Femur (tissue), 1 donor: Measurements from ENCODE around the gene TRMT5.

Experiments used
- DNase-seq: peaks from one replicate; pipeline ENCODE4 v3.0.0-alpha.2; 2017

Gene TRMT5

DNA sequence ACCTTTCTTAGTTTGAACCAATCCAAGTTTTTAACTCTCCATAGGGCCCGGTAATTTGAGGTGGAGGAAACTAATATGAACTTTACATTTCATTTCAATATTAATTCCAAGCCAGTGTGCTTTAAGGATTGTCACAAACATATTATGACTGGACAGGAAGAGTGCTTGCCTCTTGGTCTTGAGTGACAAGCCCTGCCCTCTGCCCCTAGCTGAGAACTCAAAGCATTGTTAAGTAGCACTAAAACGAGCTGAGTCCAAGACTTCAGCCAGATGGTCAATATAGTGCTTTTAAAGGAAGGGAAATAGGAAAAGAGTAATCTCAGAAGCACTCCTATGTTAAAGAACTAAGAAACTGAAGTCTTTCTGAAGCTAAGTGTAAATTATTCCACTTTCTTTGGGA is 17.1 kb downstream of the TRMT5 start:
- DNase-seq, result no peak

DNA sequence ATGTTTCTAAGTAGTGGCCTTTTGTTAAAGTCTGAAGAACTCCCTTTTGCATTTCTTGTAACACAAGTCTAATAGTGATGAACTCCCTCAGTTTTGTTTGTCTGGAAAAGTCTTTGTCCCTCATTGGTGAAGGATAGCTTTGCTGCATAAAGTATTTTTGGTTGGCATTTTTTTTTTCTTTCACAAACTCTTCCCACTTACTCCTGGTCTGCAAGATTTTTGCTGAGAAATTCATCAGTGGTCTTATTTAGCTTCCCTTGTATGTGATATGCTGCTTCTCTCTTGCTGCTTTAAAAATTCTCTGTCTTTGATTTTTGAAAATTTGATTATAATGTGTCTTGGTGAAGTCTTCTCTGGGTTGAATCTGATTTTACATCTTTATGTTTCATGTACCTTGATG is 22.7 kb downstream of the TRMT5 start:
- DNase-seq, result no peak

DNA sequence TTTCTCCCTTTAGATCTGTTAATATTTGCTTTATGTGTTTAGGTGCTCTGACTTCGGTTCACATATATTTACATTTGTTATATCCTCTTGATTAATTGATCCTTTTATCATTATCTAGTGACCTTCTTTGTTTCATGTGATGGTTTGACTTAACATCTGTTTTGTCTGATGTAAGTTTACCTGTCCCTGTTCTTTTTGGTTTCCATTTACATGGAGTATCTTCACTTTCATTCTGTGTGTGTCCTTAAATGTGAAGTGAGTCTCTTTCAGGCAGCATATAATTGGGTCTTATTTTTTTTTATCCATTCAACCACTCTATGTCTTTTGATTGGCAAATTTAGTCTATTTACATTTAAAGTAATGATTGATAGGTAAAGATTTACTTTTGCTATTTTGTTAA is 24.2 kb downstream of the TRMT5 start:
- DNase-seq, result no peak

DNA sequence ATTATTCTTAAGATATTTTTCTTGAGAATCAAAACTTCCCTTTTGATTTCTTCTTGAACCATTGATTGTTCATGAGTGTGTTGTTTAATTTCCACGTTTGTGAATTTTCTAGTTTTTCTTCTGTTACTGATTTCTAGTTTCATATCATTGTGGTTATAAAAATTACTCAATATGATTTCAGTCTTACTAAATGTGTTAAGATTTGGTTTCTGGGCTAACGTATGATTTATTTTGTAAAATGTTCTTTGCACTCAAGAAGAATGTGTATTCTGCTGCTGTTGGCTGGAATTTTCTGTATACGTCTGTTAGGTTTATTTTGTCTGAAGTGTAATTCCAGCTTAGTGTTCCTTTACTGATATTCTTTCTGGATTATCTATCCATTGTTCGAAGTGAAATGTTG is 24.7 kb downstream of the TRMT5 start:
- DNase-seq, result no peak

DNA sequence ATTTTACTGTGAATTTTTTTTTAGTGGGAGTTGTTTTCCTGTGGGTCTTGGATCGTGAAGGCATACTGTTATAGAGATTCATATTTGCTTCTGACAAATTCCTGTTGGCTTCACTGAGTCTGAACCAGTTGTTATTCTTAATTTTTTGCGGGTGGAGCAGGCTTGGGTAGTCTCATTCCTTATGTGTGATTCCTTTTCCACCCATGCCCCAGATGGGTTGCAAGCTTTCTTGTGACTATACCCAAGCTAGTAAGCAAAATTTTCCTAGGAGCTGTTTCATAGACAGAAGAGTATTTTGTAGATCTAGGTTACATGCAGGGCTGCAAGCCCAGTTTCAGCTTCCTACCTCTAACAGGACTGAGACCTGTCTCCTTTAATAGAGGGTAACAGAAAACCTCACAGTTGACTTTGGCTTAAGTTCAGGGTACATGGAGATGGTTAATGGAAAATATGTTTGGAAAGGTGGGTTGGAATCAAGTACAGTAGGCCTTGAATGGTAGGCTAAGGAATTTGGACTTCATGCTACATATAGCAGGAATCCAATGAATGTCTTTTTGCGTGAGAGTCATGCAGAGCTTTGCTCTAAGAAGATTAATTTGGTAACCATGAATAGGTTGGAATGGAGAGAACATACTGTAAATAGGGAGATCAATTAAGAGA is 29.0 kb downstream of the TRMT5 start:
- DNase-seq, result peak; percentile 22

DNA sequence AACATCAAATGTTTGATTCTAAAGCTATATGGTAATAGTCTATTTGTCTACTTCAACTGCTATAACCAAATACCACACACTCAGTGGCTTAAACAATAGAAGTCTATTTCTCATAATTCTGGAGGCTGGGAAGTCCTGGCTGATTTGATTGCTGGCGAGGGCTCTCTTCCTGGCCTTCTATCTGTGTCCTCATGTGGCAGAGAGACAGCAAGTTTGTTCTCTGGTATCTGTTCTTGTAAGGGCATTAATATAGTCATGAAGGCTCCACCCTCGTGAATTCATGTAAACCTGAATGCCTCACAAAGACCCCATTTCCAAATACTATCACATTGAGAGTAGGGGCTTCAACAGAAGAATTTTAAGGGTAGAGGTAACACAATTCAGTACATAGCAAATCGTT is 34.1 kb downstream of the TRMT5 start:
- DNase-seq, result no peak

DNA sequence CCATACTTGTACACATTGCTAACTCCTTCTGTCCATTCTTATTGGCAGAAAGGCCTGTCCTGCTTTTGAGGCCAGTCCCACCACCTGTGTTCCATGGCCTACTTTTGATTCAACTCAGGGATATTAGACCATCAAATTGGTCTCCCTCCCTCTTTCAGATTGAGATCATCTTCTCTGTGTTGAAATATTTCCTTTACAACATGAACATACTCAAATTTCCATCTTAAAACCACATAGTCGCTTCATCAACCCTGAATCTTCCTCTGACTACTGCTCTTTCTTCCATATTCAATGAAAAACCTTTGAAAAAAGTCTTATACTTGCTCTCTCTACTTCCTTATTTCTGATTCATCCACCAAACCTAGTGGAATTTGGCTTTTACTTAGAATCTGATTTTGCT is 34.9 kb downstream of the TRMT5 start:
- no peak for DNase-seq

DNA sequence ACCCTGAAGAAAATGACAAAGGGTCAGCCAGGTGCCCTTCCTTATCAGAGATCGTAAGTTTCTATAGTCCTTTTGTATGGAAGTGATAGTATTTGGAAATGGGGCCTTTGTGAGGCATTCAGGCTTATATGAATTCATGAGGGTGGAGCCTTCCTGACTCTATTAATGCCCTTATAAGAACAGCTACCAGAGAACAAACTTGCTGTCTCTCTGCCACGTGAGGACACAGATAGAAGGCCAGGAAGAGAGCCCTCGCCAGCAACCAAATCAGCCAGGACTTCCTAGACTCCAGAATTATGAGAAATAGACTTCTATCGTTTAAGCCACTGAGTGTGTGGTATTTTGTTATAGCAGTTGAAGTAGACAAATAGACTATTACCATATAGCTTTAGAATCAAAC is 36.7 kb downstream of the TRMT5 start:
- no peak for DNase-seq

DNA sequence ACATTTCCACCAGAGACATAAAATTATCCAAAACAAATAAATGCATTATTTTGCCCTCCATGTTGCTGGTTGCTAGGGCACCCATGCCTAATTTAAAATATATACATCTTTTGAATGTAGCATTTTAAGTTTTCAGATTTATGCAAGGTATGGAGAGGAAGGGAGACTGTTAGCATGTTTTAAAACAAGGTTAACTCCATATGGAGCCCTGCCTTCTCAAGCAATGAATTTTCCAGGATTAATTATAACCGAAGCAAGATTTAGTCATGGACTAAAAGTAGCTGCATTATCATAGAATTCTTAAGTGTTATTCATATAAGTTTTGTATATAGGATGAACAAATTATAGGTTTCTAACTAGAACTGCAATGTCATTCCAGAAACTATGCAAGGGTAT is 37.2 kb downstream of the TRMT5 start:
- DNase-seq, result no peak

DNA sequence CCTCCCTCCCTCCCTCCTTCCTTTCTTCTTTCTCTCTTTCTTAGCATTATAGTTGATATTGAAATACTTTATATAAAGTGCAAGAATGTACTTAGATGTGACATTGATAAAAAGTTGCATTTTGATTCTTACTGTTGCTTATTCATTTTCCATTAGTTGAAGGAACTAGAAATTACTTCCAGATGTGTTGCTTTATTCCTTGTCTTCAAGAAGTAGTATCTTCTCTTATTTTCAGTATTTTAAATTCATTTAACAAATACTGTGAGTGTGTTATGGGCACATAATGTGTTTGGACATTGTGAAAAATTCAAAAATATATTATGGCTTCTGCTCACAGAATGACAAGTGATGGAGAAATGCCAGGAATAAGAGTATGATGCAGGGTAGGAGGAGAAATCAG is 45.6 kb downstream of the TRMT5 start:
- DNase-seq, result no peak

DNA sequence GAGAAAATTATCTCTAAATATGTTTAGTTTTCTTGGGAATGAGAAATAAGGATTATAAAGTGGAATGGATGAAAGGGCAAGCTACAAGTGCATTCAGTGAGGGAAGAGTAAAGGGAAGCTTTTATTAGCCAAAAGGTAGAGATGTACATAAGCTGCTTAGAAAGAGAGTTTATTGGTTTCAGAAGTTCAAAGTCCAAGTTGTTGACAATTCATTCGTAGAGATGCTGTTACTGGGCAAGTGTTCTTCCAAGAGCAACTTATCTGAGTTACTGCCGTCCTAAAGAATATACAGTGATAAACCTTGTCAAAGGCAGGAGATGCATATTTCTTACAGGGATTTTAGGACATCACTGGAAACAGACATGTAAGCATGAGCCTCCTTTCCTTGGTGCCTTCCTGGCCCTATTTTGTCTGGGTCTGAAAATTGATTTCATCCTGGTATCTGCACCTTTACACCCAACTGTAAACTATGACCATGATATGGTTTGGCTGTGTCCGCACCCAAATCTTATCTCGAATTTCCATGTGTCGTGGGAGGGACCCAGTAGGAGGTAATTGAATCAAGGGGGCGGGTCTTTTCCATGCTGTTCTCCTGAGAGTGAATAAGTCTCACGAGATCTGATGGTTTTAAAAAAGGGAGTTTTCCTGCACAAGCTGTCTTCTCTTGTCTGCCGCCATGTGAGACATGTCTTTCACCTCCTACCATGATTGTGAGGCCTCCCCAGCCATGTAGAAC is 46.8 kb downstream of the TRMT5 start:
- no peak for DNase-seq

DNA sequence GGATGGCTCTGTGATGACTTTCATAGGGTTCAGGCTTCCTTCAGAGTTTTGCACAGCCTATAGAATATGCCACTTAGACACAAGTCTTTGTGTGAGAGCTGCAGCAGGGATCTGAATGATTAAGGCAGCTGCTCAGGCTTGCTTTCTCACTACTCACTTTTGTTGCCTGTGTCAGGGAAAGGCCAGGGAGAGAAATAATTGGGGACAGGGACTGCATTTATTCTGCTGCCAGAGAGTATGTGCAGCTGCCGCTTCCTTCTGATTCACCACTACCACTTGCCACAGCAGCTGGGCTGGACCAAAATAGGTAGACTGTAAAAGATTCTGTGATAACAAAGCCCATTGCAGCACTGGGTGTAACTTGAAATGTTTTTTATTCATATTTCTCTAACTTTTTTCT is 49.7 kb downstream of the TRMT5 start:
- peak; percentile 67 for DNase-seq

DNA sequence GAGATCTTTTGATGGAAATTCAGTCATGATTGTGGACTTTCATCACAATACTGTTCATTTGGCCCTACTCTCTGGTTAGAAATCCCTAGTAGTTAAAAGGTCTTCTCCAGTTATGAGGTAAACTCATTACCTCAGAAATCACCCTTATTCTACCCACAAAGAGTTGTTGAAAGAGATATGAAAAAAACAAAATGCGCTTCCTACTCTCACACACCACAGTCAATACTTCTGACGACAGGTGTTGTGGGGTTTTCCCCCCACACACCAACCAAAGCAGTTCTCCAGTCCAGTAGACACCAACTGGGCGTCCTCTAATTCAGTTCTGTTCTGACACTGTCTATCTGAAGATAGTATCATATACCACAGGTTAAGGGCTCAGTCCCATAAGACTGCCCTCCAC is 54.9 kb downstream of the TRMT5 start:
- DNase-seq, result no peak

DNA sequence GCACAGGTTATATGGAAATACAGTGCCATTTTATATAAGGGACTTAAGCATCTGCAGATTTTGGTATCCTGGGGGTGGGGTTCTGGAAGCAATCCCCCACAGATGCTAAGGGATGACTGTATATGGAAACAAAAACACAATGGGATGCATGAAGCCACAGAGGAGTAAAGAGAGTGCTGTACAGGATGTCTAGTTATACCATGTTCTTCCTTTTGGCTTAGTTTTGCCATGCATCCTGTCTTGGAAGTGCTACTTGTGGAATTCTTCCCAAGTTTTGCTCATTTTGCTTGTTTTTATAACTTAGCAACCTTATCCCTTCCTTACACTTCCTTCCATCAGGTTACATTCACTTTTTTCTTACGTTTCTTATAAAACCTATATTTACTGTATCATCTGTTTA is 55.6 kb downstream of the TRMT5 start:
- DNase-seq, result no peak

DNA sequence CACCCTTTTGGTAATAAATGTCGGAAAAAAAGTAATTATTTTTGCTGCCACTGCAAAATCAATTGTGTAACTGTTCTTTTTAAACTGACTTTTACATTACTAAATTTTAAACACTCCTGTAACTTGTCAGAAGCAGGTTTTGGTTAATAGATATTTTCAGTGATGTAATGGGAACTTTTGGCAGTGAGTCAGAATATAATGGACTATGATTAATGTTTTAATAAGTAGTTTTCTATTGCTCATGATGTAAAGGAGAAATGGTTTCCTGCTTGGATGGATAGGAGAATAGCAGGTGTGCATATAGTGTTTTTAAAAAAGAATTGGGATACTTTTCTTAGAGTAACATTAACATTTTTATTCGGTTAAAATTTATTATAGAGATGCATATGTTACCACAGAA is 58.8 kb downstream of the TRMT5 start:
- DNase-seq, result no peak
